Measurements from ENCODE around the gene RRP9.
A peak's percentile ranks its signal among the peaks of the same experiment; 100 is the strongest.

RRP9 gene

GRCh38 chr3:51942603-51943450 lies 1.1 kb upstream of the RRP9 start:
- no peak for TF ChIP-seq MYC (IDR thresholded peaks at IDR 0.05; ENCODE audit: low read depth, low read length)
- no peak for TF ChIP-seq CTCF (IDR thresholded peaks at IDR 0.05; ENCODE audit: low read depth, low read length)
- TF ChIP-seq POLR2A (IDR thresholded peaks at IDR 0.05; ENCODE audit: extremely low read depth, insufficient read length): no peak
- TF ChIP-seq MAX (IDR thresholded peaks at IDR 0.05; ENCODE audit: low read depth, low read length): no peak
- H3K4me3 ChIP-seq (ENCODE audit: low read depth, low read length): peak overlapping the region; percentile 60
- peak; percentile 58 for DNase-seq (ENCODE audit: low read depth)

GRCh38 chr3:51941463-51941797 lies 274 bp downstream of the RRP9 start:
- no peak for TF ChIP-seq MYC (IDR thresholded peaks at IDR 0.05; ENCODE audit: low read depth, low read length)
- no peak for TF ChIP-seq MAX (IDR thresholded peaks at IDR 0.05; ENCODE audit: low read depth, low read length)
- no peak for TF ChIP-seq CTCF (IDR thresholded peaks at IDR 0.05; ENCODE audit: low read depth, low read length)
- TF ChIP-seq POLR2A (IDR thresholded peaks at IDR 0.05; ENCODE audit: extremely low read depth, insufficient read length): no peak
- DNase-seq (ENCODE audit: low read depth): no peak
- peak overlapping the region; percentile 84 for H3K4me3 ChIP-seq (ENCODE audit: low read depth, low read length)

GRCh38 chr3:51940648-51941462 lies 849 bp downstream of the RRP9 start:
- DNase-seq (ENCODE audit: low read depth): no peak
- TF ChIP-seq MYC (IDR thresholded peaks at IDR 0.05; ENCODE audit: low read depth, low read length) (no peak), CTCF (IDR thresholded peaks at IDR 0.05; ENCODE audit: low read depth, low read length) (no peak)
- peak overlapping the region; percentile 84 for H3K4me3 ChIP-seq (ENCODE audit: low read depth, low read length)

- TF ChIP-seq MAX (IDR thresholded peaks at IDR 0.05; ENCODE audit: low read depth, low read length) (no peak), CTCF (IDR thresholded peaks at IDR 0.05; ENCODE audit: low read depth, low read length) (no peak), MYC (IDR thresholded peaks at IDR 0.05; ENCODE audit: low read depth, low read length) (no peak), POLR2A (IDR thresholded peaks at IDR 0.05; ENCODE audit: extremely low read depth, insufficient read length) (no peak)
- no peak for DNase-seq (ENCODE audit: low read depth)
- no peak overlapping the region for H3K4me3 ChIP-seq (ENCODE audit: low read depth, low read length)
These were observed 2.8 kb downstream of the RRP9 start for GRCh38 chr3:51938780-51939425.

GRCh38 chr3:51937611-51938450 lies 3.9 kb downstream of the RRP9 start:
- no peak for TF ChIP-seq MYC (IDR thresholded peaks at IDR 0.05; ENCODE audit: low read depth, low read length)
- TF ChIP-seq CTCF (IDR thresholded peaks at IDR 0.05; ENCODE audit: low read depth, low read length): no peak
- no peak for TF ChIP-seq MAX (IDR thresholded peaks at IDR 0.05; ENCODE audit: low read depth, low read length)
- no peak for TF ChIP-seq POLR2A (IDR thresholded peaks at IDR 0.05; ENCODE audit: extremely low read depth, insufficient read length)
- H3K4me3 ChIP-seq (ENCODE audit: low read depth, low read length): no peak overlapping the region
- DNase-seq (ENCODE audit: low read depth): no peak
